ENCODE data around the gene CYTL1.
A peak's percentile ranks its signal among the peaks of the same experiment; 100 is the strongest.
"Not testable (repeated sequence)": the region's sequence is repeated elsewhere in the genome, so short reads cannot be mapped to it uniquely, and the experiment has no call there.

The CYTL1 gene

DNA sequence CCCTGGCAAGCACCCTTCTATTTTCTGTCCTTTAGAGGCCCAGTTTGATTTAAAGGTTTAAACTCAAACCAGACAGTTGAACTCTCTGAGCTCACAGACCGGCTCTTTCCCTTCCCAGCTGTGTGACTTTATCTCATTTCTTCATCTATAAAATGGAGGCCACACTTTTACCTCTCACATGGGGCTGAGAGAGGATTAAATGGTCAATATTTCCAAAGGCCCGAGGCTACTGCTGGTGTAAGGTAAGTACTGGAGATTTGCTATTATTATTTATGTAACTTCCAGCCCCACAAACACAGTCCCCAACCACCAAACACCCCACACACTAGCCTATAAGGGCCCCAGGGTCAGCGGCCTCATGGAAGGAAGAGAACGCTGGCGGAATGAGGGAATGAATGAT, 13.6 kb upstream of the CYTL1 start:
- peak; percentile 37 for DNase-seq

DNA sequence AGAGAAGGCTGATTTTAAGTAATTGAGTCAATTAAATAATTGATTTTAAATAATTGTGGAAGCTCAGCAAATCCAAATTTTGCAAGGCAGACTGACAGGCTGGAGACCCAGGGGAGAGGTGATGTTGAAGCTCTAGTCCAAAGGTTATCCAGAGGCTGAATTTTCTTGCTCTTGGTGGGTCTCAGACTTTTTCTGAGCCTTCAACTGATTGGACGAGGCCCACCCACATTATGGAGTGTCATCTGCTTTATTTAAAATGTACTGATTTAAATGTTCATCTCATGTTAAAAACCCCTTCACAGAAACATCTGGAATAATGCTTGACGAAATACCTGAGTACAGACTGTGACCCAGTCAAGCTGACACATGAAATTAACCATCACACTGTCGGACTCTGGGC, 11.7 kb upstream of the CYTL1 start:
- no peak for DNase-seq

DNA sequence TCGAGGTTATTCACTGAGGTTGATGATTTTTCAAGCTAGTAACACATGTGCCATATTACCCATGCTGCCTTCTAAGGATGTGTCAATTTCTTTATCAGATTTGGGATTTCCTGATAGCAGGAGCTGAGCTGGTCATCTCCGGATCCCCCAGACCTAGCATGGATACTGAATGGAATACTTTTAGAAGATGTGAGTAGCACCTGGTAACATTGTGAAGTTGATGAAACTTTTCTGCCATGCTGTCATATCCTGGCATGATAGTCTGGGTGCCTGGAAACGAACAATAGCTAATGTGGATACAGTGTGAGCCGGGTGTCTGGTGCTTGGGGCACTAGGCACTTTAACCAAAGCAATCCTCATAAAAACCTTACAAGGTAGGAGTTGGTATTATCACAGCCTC, 11.0 kb upstream of the CYTL1 start:
- no peak for DNase-seq

DNA sequence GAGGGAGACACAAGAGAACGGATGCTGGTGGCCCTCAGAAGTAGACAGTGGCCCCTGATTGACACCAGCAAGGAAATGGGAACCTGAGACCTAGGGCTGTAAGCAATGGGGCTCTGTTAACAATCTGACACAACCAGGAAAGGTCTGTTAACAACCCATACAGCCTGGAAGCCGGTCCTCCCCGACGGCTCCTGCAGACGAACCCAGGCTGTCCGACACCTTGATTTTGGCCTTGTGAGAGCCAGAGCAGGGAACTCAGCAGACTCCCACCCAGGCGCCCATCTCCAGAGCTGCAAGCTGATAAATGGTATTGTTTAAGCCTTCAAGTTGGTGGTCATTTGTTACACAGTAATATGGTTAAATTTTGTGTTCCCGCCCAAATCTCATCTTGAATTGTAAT, 10.2 kb upstream of the CYTL1 start:
- DNase-seq: no peak

DNA sequence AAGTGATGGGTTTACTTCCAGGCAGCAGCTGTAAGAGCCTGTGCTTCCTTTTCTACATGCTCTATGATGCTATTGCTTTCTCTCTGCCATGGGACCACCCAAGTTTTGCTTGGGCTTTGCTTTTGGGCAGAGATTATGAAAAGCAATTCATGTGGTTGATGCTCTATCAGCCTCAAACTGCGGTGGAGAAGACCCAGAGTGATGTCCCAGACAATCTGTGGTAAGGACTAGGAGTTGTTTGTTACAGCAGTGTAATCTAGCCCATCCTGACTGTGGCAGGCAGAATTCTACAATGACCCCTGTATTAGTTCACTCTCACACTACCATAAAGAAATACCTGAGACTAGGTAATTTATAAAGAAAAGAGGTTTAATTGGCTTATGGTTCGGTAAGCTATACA, 9.2 kb upstream of the CYTL1 start:
- DNase-seq: no peak

DNA sequence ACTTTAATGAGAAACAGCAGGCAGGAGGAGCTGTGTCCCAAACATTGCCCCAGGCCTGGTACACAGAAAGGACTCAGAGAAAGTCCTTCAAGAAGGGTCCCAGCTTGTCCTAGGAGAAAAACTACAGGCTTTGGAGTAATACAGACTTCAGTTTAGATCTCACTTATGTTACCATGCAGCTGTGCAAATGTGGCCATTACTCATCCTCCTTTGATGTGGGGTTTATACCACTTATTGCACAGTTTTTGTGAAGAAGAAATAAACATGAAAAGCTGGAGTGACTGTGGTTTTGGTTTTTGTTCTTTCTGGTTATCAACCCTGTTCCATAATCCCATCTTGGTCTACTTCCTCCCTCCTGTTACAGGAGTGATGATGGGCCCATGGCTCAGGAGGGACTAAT, 8.1 kb upstream of the CYTL1 start:
- no peak for DNase-seq

DNA sequence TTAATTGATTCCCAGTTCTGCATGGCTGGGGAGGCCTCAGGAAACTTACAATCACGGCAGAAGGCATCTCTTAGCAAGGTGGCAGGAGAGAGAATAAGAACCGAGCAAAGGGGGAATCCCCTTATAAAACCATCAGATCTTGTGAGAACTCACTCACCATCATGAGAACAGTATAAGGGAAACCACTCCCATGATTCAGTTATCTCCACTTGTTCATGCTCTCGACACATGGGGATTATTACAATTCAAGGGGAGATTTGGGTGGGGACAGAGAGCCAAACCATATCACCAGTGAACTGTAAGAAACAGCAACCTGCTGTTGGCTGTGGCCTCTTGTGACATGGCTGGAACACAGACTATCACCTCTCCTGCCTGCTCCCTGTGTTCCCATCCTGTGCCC, 7.1 kb upstream of the CYTL1 start:
- DNase-seq: no peak

DNA sequence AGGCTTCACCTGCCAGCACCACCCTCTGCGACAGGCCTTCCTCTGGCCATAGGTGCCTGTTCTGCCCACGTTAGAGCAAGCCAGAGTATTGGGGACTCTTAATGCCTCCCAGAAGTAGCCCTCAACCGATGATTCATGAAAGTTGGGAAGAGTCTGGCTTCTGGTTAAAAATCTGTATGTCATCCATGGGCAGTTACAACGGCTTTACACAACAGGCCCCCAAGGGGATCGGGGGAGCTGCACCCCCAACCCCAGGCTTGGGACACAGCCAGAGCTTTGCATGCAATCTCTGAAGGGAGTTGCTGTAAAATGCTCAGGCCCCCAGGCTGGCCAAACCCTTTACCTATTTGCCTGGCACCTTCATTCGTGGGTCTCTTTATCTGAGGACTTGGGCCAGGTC, 5.4 kb upstream of the CYTL1 start:
- DNase-seq: no peak

DNA sequence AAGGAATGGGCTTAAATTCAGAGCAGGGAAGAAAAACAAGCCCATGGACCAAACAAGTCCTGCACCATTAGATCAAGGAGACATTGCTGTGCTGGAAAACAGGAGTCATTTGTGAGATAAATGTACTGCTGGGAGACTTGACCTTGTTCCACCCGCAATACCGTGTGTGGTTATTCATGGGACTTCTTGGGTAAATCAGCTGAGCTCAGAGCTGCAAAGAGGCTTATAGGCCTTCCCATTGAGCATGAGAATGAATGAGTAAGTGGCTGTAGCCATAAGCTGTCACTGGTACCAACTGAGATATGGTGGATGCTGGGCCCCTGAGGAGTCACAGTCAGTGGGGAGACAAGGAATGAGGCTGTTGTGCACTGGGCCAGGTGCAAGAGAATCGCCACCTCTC, 2.3 kb upstream of the CYTL1 start:
- DNase-seq: no peak

DNA sequence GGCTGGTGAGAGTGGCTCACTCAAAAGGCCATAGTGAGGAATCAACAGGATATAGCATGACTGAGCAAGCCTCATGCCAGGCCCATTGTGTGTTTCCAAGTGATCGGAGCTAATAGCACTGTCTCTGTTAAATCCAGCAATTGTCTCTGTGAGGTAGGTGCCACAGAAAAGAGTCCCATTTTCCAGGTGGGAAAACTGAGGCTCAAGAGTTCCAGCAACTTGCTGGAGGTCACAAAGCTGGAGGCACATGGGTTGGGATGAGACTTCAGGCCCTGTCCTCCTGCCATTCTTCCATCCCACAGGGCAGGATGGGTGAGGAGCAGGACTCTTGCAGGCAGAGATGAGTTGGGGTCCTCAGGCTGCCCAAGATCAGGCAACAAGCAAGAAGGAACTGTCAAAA, 1.1 kb upstream of the CYTL1 start:
- DNase-seq: peak; percentile 37

DNA sequence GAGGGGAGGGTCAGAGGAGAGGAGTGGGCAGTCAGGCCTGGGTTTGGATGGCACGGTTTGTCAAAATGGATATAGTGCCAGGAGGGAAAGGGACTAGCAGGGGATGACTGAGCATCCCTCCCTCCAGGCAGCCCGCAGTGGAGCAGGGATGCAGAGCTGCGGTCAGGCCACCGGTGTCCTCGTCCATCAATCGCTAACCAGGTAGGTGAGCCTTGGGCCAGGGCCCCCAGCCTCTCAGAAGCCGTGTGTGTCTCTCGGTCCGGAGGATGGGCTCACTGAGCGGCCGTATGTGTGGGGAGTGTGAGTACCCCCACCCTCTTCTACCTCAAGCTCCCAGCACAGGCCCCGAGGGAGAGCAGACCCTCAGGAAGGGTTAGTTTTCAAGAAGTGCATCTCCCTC, 538 bp upstream of the CYTL1 start:
- no peak for DNase-seq

DNA sequence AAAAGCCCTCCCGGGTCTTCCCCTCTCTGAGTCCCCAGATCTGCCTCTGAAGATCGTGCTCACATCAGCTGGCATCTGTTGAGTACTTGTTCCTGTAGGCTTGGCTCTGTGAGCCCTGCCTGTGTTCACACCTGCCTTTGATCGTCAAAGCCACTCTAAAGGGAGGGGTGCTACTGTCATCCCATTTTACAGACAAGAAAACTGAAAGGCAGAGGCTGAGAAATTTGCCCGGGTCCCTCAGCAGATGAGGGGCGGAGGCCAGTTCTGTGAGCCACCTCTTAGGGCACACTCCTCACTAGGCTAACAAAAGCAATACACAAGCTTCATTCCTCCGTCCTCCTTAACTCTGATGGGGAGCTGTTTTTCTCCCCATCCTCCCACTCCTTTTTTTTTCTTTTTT, 655 bp downstream of the CYTL1 start:
- DNase-seq: peak; percentile 63

DNA sequence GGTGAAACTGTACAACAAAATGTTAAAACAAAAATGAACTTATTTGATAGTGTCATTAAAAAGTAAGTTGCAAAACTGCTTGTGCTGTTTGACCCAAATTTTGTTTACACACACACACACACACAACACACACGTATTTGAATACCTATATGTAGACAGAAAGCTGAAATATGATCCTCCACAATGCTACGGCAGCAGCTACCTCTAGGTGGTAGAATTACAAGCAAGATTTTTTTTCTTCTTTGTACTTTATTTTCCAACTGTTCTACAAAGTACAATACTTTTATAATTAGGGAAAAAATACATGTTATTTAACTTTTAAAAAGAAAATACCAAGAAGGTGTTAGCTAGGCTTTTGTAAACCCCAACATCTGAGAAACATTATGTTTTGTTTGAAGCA, 1.2 kb downstream of the CYTL1 start:
- peak; percentile 65 for DNase-seq

DNA sequence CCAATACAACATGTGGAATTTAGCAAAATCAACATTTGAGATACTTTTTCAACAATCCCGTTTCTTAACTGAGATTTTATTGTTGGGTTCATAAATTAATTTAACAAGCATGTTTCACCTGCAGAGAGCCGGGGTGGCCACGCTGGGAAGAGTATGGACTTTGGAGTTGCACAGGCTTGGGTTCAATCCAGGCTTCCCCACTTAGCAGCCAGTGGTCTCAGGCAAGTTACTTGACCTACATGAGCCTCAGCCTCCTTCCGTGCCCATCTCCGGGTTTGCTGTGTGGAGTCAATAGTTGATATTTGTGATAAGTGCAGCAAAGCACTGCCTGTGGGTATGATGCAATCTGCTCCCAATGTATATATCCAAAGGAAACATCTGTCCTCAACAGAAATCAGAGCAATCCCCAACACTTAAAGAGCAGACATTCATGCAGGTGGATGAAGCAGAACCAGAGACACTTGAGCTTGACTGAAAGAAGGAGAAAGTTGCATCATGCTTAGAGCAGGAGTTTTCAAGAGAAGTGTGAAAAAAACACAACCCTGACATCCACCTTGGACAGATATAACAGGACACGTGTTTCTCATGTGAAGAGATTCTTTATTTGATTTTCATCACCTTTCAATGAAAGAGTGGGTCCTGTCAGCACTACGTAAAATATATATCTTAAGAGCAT, 5.1 kb downstream of the CYTL1 start:
- no peak for DNase-seq

DNA sequence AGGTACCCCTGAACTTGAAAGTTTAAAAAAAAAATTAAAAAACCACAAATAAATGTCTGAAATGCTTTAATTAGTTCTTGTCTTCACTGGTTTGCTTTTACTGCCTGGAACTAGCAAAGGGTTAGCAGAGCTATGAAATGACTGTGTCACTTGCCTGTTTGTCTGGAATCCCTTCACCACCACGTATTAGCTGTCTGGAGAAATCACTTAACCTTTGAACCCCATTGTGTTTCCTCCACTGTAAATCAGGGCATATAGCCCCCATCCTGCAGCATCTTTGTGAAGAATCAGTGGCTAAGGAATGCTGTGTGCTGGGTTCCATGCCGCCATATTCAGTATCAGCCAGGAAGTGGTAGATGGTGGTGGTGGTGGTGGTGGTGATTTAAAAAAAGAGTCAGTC, 6.3 kb downstream of the CYTL1 start:
- no peak for DNase-seq

DNA sequence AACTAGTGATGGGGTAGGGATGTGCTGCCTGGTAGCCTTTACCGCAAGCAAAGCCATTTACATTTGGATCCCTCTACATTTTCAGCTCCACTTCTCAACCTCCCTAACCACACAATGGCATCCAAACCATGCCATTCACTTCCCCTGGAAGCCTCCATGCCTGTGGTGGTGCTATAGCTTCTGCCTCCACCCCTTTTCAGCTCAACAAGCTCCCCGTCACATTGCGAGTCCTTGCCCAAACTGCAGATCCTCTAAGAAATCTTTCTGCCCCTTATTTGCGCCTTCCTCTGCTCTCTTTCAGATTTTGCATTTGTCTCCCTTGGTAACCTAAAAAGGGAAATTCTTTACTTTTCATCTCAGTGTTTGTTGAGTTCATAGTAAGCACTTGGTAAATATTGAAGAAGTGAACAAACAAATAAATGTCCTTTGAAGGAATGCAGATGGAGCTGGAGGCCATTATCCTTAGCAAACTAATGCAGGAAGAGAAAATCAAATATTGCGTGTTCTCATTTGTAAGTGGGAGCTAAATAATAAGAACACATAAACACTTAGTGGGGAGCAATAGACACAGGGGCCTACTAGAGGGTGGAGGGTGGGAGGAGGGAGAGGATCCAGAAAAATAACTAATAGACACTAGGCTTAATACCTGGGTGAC, 6.9 kb downstream of the CYTL1 start:
- no peak for DNase-seq

DNA sequence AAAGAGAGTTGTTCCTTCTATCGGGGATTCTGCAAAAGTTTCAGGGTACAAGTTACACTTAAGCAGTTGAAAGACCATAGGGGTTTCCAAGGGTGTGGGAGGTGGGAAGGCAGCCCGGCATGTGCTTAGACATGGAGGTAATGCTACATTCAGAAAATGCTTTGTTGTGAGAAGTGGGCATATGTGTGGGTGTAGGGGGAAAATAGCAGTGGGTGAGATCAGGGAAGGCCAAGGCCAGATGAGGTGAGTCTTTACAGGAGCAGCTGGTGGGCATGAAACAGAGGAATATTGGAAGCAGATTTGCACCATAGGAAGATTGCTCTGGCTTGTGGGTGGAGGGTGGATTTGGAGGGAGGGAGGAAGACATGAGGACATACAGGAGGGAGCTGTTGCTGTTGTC, 8.3 kb downstream of the CYTL1 start:
- no peak for DNase-seq

DNA sequence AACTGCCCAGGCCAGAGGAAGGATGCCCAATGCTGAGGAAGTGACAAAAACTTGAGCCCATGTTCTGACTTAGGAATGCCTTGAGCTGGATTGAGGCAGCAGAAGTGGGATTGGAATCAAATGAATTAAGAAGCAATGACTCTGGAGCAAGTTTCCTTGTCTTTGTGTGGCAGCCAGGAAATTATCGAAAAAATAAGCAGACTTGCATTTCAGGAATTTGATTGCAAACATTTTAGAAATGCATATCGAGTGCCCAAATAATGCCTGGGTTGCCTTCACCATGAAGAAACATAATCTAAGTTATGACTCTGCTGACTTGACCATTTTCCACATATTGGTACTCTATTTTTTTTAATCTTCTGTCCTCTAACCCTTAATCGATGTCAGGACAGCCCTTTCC, 9.5 kb downstream of the CYTL1 start:
- no peak for DNase-seq

DNA sequence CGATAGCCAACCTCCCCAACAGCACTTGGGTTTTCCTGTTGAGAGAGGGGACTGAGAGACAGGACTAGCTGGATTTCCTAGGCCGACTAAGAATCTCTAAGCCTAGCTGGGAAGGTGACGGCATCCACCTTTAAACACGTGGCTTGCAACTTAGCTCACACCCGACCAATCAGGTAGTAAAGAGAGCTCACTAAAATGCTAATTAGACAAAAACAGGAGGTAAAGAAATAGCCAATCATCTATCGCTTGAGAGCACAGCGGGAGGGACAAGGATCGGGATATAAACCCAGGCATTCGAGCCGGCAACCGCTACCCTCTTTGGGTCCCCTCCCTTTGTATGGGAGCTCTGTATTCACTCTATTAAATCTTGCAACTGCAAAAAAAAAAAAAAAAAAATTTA, 12.3 kb downstream of the CYTL1 start:
- DNase-seq: not testable (repeated sequence)

DNA sequence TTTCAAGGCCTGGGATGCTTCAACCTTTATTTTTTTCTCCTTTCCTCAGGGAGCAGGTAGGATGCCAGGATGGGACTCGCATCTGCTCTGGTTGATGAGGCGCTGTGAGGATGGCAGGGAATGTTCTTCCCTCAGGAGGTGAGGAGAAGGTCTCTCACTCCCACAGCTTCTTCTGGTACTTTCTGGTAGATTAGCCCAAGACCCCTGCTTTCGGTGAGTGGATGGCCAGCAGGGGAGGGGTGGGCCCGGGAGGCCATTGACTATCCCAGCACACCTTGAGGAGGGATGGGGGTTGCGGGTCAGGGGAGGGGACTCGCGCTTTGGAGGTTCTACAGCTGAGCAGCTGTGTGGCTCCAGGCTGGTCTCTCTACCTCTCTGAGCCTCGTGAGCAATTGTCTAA, 14.8 kb downstream of the CYTL1 start:
- DNase-seq: no peak

DNA sequence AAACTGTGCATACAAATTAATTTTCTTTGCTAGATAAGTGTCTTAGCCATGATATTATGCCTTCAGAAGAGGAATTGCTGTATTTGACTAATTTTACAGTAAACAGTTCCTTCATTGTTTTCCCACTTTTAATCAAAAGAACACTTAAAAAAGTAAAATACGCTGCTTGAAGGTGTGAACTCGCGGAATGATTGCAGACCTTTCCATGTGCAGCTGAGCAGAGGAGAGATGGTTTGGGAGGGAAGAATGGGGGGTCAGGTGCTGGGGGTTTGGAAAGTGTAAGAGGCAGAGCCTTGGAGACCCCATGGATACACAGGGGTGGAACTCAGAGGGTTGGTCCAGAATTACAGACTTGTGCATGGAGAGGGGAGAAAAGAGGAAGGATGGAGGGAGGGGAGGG, 15.3 kb downstream of the CYTL1 start:
- DNase-seq: no peak

DNA sequence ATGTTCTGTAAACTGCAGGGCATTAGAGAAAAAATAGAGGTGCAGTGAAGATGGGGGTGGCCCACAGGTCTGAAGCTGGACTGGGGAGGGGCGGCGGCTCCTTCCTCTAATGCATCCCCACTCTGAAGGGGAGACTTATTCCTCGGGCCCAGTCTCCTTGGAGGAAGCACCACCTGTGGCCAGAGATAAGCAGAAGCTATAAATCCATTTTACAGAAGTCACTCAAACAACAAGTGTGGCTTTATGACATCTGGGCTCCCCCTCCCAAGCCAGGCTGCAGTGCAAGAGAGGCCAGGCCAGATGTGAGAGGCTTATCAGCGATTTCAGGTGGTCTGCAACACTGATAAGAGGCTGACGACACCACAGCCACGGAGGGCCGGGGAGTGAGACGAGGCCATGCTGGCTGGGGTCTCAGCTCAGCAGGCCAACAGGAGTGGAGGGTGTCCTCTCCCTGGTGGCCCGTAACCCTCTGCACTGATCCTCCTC, 15.8 kb downstream of the CYTL1 start:
- DNase-seq: peak; percentile 90

DNA sequence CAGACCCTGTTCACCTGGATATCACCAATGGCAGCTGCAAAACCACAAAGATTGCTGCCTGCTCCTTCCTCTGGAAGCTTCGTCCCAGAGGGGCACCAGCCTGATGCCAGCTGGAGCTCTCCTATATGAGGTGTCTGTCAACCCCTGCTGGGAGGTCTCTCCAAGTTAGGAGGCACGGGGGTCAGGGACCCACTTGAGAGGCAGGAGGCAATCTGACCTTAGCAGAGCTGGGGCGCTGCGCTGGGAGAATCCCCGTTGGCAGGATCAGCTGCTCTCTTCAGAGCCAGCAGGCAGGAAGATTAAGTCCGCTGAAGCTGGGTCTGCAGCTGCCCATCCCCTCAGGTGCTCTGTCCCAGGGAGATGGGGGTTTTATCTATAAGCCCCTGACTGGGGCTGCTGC, 17.6 kb downstream of the CYTL1 start:
- DNase-seq: not testable (repeated sequence)

DNA sequence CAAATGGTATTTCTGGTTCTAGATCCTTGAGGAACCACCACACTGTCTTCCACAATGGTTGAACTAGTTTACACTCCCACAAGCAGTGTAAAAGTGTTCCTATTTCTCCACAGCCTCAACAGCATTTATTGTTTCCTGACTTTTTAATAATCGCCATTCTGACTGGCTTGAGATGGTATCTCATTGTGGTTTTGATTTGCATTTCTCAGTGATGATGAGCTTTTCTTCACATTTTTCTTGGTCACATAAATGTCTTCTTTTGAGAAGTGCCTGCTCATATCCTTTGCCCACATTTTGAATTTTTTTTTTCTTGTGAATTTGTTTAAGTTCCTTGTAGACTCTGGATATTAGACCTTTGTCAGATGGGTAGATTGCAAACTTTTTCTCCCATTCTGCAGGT, 22.3 kb downstream of the CYTL1 start:
- DNase-seq: not testable (repeated sequence)

DNA sequence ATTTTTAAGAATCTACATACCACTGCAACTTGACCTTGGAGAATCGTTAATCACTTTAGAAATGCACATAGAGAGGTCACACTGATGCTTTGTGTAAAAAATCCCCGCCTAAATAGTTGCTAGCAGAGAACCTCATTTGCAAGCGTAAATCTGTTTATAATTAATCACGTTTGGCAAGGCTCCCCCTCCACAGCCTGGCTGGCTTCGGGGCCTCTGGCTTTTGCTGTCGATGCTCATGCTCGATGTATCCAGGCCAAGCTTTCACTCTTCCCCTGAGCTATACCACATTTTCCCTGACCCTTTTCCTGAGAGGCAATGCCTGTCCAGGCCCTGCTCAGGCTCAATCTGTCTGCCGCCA, 23.4 kb downstream of the CYTL1 start:
- no peak for DNase-seq

Data from hematopoietic multipotent progenitor cell treated with erythropoietin and hydrocortisone succinate and interleukin-3 and kit ligand, for 6 days (in vitro differentiated cells).